Measurements from ENCODE around the gene PLCD3.

PLCD3 gene

GRCh38 chr17:45117848-45118646, 14.3 kb downstream of the PLCD3 start:
- no peak for DNase-seq (ENCODE audit: low read depth)

GRCh38 chr17:45117334-45117733, 15.0 kb downstream of the PLCD3 start:
- no peak for DNase-seq (ENCODE audit: low read depth)

GRCh38 chr17:45116434-45117016, 15.8 kb downstream of the PLCD3 start:
- no peak for DNase-seq (ENCODE audit: low read depth)

- no peak for DNase-seq (ENCODE audit: low read depth)
These were observed 16.4 kb downstream of the PLCD3 start for GRCh38 chr17:45115871-45116270.

- no peak for DNase-seq (ENCODE audit: low read depth)
These were observed 17.2 kb downstream of the PLCD3 start for GRCh38 chr17:45115015-45115625.

- no peak for DNase-seq (ENCODE audit: low read depth)
These were observed 18.0 kb downstream of the PLCD3 start for GRCh38 chr17:45114117-45114932.

GRCh38 chr17:45113424-45113754, 18.9 kb downstream of the PLCD3 start:
- DNase-seq (ENCODE audit: low read depth) = no peak

GRCh38 chr17:45112559-45113423, 19.5 kb downstream of the PLCD3 start:
- DNase-seq (ENCODE audit: low read depth) = no peak

- no peak for DNase-seq (ENCODE audit: low read depth)
These were observed 20.5 kb downstream of the PLCD3 start for GRCh38 chr17:45111850-45112249.

GRCh38 chr17:45110676-45111611, 21.4 kb downstream of the PLCD3 start:
- no peak for DNase-seq (ENCODE audit: low read depth)

- no peak for DNase-seq (ENCODE audit: low read depth)
These were observed 23.5 kb downstream of the PLCD3 start for GRCh38 chr17:45108595-45109521.

- no peak for DNase-seq (ENCODE audit: low read depth)
These were observed 24.3 kb downstream of the PLCD3 start for GRCh38 chr17:45108051-45108450.

GRCh38 chr17:45107293-45108010, 24.9 kb downstream of the PLCD3 start:
- no peak for DNase-seq (ENCODE audit: low read depth)

- DNase-seq (ENCODE audit: low read depth) = no peak
These were observed 25.7 kb downstream of the PLCD3 start for GRCh38 chr17:45106582-45106981.

- no peak for DNase-seq (ENCODE audit: low read depth)
These were observed 26.2 kb downstream of the PLCD3 start for GRCh38 chr17:45106096-45106495.

- DNase-seq (ENCODE audit: low read depth) = no peak
These were observed 27.2 kb downstream of the PLCD3 start for GRCh38 chr17:45104907-45105624.

GRCh38 chr17:45104497-45104896, 27.8 kb downstream of the PLCD3 start:
- DNase-seq (ENCODE audit: low read depth) = no peak

- no peak for DNase-seq (ENCODE audit: low read depth)
These were observed 28.3 kb downstream of the PLCD3 start for GRCh38 chr17:45104029-45104428.

Data from HS-27A (cell line).